Neural crest cell (in vitro differentiated cells): ENCODE measurements around the gene LGR6. TPM values are rescaled to one million over a fixed set of nuclear protein-coding genes. Genes with fewer than 3 reads are reported as not detected.

ENCODE experiments used
- DNase-seq: peaks from one replicate; pipeline ENCODE4 v3.0.0; 2021; ENCODE audit warnings: low read depth, mixed read lengths, low spot score
- H3K27ac Mint-ChIP-seq: one replicate; pipeline ENCODE4 v1.8.0; 2021; ENCODE audit warnings: mild to moderate bottlenecking, mixed read lengths; ENCODE audit not compliant: unreplicated experiment
- H3K27me3 Mint-ChIP-seq: 2 replicates; pipeline ENCODE4 v1.8.0; 2021; ENCODE audit warnings: low read depth, mild to moderate bottlenecking, mixed read lengths
- H3K36me3 Mint-ChIP-seq: 2 replicates; pipeline ENCODE4 v1.8.0; 2021; ENCODE audit warnings: low read depth, mild to moderate bottlenecking, mixed read lengths
- H3K4me1 Mint-ChIP-seq: 2 replicates; pipeline ENCODE4 v1.8.0; 2021; ENCODE audit warnings: mixed read lengths
- H3K4me3 Mint-ChIP-seq: one replicate; pipeline ENCODE4 v1.8.0; 2021; ENCODE audit warnings: mild to moderate bottlenecking, mixed read lengths
- H3K9me3 Mint-ChIP-seq: 2 replicates; pipeline ENCODE4 v1.8.0; 2021; ENCODE audit warnings: mixed read lengths
- CTCF ChIP-seq: fragments of 200-600 bp; sonication (generic); conservative IDR thresholded peaks from 2 replicates; pipeline ENCODE4 v1.5.0; 2021; ENCODE audit warnings: antibody characterized with exemption, mild to moderate bottlenecking
- total RNA-seq: library from RNA; stranded (reverse); gene quantifications from 2 replicates; pipeline ENCODE4 v1.2.1, GENCODE V29; 2021

Gene LGR6
- total RNA-seq, 1 donor from 2014 or later: 0.16 TPM

GRCh38 chr1:202249846-202250245 is 56.2 kb downstream of the LGR6 start:
- Mint-ChIP-seq H3K4me1 (no peaks in the 10 kb centered on the region), H3K27ac (peak overlapping the region; percentile 47), H3K4me3 (no peak overlapping the region), H3K36me3 (no peaks in the 10 kb centered on the region), H3K9me3 (no peaks in the 10 kb centered on the region), H3K27me3 (no peaks in the 10 kb centered on the region)
- no peak for DNase-seq
- TF ChIP-seq CTCF: no peak

GRCh38 chr1:202250982-202251381 is 57.4 kb downstream of the LGR6 start:
- no peaks in the 10 kb centered on the region for H3K27me3 Mint-ChIP-seq
- H3K9me3 Mint-ChIP-seq: no peaks in the 10 kb centered on the region
- no peaks in the 10 kb centered on the region for H3K36me3 Mint-ChIP-seq
- no peak overlapping the region for H3K4me3 Mint-ChIP-seq
- no peaks in the 10 kb centered on the region for H3K4me1 Mint-ChIP-seq
- peak overlapping the region; percentile 92 for H3K27ac Mint-ChIP-seq
- no peak for DNase-seq
- TF ChIP-seq CTCF: no peak

- TF ChIP-seq CTCF: no peak
- no peak overlapping the region for H3K27ac Mint-ChIP-seq
- no peak for DNase-seq
- H3K27me3 Mint-ChIP-seq: no peaks in the 10 kb centered on the region
- no peak overlapping the region for H3K4me3 Mint-ChIP-seq
- no peaks in the 10 kb centered on the region for H3K9me3 Mint-ChIP-seq
- no peaks in the 10 kb centered on the region for H3K4me1 Mint-ChIP-seq
- no peaks in the 10 kb centered on the region for H3K36me3 Mint-ChIP-seq
Observed at GRCh38 chr1:202251424-202252256, 58.0 kb downstream of the LGR6 start.

GRCh38 chr1:202252271-202252670 is 58.7 kb downstream of the LGR6 start:
- DNase-seq: no peak
- no peaks in the 10 kb centered on the region for H3K4me1 Mint-ChIP-seq
- TF ChIP-seq CTCF: no peak
- H3K4me3 Mint-ChIP-seq: no peak overlapping the region
- no peaks in the 10 kb centered on the region for H3K36me3 Mint-ChIP-seq
- H3K27me3 Mint-ChIP-seq: no peaks in the 10 kb centered on the region
- no peaks in the 10 kb centered on the region for H3K9me3 Mint-ChIP-seq
- H3K27ac Mint-ChIP-seq: no peak overlapping the region

- Mint-ChIP-seq H3K27ac (no peak overlapping the region), H3K27me3 (peaks cover 4% of the 10 kb centered on the region), H3K36me3 (no peaks in the 10 kb centered on the region), H3K9me3 (no peaks in the 10 kb centered on the region), H3K4me1 (no peaks in the 10 kb centered on the region), H3K4me3 (no peak overlapping the region)
- DNase-seq: no peak
- TF ChIP-seq CTCF: no peak
Observed at GRCh38 chr1:202254454-202255252, 61.1 kb downstream of the LGR6 start.
